Right atrium auricular region (tissue), 2 donors: ENCODE data around the gene PLAAT2. TPM values are rescaled to one million over a fixed set of nuclear protein-coding genes. Genes with fewer than 3 reads are reported as not detected.

Source experiments
- DNase-seq: peaks from one replicate; pipeline ENCODE4 v3.0.0-alpha.2; 2019; ENCODE audit warnings: low spot score
- H3K27ac ChIP-seq, 2 donors: fragments of 200-600 bp; sonication (generic); 1 replicate in 1 of 2; 2 replicates in 1 of 2; pipeline ENCODE4 v1.5.1; 2016 to 2019
- H3K27me3 ChIP-seq, 2 donors: fragments of 200-600 bp; sonication (generic); one replicate each; pipeline versions ENCODE4 v1.5.1 to v1.6.0; 2017 to 2019
- H3K36me3 ChIP-seq: fragments of 200-600 bp; sonication (generic); one replicate; pipeline ENCODE4 v1.5.1; 2016
- H3K4me1 ChIP-seq, 2 donors: fragments of 200-600 bp; sonication (generic); one replicate each; pipeline versions ENCODE4 v1.5.1 to v1.6.0; 2017 to 2019
- H3K4me3 ChIP-seq, 2 donors: fragments of 200-600 bp; sonication (generic); 1 replicate in 1 of 2; 2 replicates in 1 of 2; pipeline ENCODE4 v1.5.1; 2017 to 2019; ENCODE audit warnings: mild to moderate bottlenecking in 1 of 2, moderate library complexity in 1 of 2
- H3K9me3 ChIP-seq, 2 donors: fragments of 200-600 bp; sonication (generic); one replicate each; pipeline ENCODE4 v1.5.1; 2019
- total RNA-seq, 2 donors: library from RNA; depleted of rRNA; stranded (reverse); fragments of >200 nt; gene quantifications; one replicate each; pipeline ENCODE4 v1.1.0, GENCODE V29; 2016
- TF ChIP-seq, protein P1 (sequence below), 2 donors: fragments of 200-600 bp; sonication (generic); IDR thresholded peaks; one replicate each; pipeline ENCODE4 v1.5.1; 2019; ENCODE audit warnings: antibody characterized with exemption in 2 of 2

The PLAAT2 gene
- total RNA-seq, 2 donors from 2014 or later, result not detected

- Histone ChIP-seq H3K36me3 (no peaks in the 10 kb centered on the region), H3K9me3 (no peaks in the 10 kb centered on the region), H3K27me3 (no peaks in the 10 kb centered on the region), H3K4me1 (peaks cover 0 to 15% of the 10 kb centered on the region in 2 donors), H3K4me3 (no peak overlapping the region), H3K27ac (peak overlapping the region in 1 of 2 donors; percentile 24)
- TF ChIP-seq, protein P1, sequence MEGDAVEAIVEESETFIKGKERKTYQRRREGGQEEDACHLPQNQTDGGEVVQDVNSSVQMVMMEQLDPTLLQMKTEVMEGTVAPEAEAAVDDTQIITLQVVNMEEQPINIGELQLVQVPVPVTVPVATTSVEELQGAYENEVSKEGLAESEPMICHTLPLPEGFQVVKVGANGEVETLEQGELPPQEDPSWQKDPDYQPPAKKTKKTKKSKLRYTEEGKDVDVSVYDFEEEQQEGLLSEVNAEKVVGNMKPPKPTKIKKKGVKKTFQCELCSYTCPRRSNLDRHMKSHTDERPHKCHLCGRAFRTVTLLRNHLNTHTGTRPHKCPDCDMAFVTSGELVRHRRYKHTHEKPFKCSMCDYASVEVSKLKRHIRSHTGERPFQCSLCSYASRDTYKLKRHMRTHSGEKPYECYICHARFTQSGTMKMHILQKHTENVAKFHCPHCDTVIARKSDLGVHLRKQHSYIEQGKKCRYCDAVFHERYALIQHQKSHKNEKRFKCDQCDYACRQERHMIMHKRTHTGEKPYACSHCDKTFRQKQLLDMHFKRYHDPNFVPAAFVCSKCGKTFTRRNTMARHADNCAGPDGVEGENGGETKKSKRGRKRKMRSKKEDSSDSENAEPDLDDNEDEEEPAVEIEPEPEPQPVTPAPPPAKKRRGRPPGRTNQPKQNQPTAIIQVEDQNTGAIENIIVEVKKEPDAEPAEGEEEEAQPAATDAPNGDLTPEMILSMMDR (IDR thresholded peaks at IDR 0.05), result no peak
- no peak for DNase-seq
These were observed 52.0 kb downstream of the PLAAT2 start for GRCh38 chr11:63511048-63511748.

GRCh38 chr11:63510360-63511047 lies 52.7 kb downstream of the PLAAT2 start:
- TF ChIP-seq, protein P1 (IDR thresholded peaks at IDR 0.05), result peak in 1 of 2 donors; percentile 31
- Histone ChIP-seq H3K27ac (peak overlapping the region in 1 of 2 donors; percentile 24), H3K36me3 (no peaks in the 10 kb centered on the region), H3K27me3 (no peaks in the 10 kb centered on the region), H3K9me3 (no peaks in the 10 kb centered on the region), H3K4me3 (no peak overlapping the region), H3K4me1 (peaks cover 0 to 16% of the 10 kb centered on the region in 2 donors)
- DNase-seq, result no peak

DNA sequence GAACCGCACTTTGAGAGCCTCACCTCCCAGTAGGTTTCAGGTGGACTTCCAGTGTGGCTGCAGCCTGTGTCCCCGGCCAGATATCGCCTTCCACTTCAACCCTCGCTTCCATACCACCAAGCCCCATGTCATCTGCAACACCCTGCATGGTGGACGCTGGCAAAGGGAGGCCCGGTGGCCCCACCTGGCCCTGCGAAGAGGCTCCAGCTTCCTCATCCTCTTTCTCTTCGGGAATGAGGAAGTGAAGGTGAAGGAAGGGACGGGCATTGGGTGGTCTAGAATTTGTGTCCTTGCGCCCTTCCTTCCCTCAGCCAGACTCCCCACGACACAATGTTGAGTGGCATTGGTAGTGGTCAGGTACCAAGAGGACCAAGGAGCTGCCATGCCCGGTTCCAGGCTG lies 54.4 kb downstream of the PLAAT2 start:
- no peaks in the 10 kb centered on the region for H3K36me3 ChIP-seq
- H3K4me1 ChIP-seq, result peaks cover 0 to 27% of the 10 kb centered on the region in 2 donors
- no peaks in the 10 kb centered on the region for H3K9me3 ChIP-seq
- H3K27me3 ChIP-seq, result no peaks in the 10 kb centered on the region
- DNase-seq, result no peak
- H3K27ac ChIP-seq, result no peak overlapping the region
- H3K4me3 ChIP-seq, result no peak overlapping the region
- TF ChIP-seq, protein P1 (IDR thresholded peaks at IDR 0.05), result no peak

GRCh38 chr11:63508009-63508408 lies 55.2 kb downstream of the PLAAT2 start:
- Histone ChIP-seq H3K27me3 (no peaks in the 10 kb centered on the region), H3K9me3 (no peaks in the 10 kb centered on the region), H3K4me3 (no peak overlapping the region), H3K4me1 (peaks cover 0 to 27% of the 10 kb centered on the region in 2 donors), H3K36me3 (no peaks in the 10 kb centered on the region), H3K27ac (no peak overlapping the region)
- TF ChIP-seq, protein P1 (IDR thresholded peaks at IDR 0.05), result peak in 1 of 2 donors; percentile 56
- DNase-seq, result no peak

- no peak for DNase-seq
- Histone ChIP-seq H3K27ac (no peak overlapping the region), H3K4me3 (no peak overlapping the region), H3K4me1 (peaks cover 0 to 27% of the 10 kb centered on the region in 2 donors), H3K36me3 (no peaks in the 10 kb centered on the region), H3K9me3 (no peaks in the 10 kb centered on the region), H3K27me3 (no peaks in the 10 kb centered on the region)
- TF ChIP-seq, protein P1 (IDR thresholded peaks at IDR 0.05), result no peak
These were observed 55.7 kb downstream of the PLAAT2 start for GRCh38 chr11:63507511-63507910.
